Stimulated activated naive CD8-positive, alpha-beta T cell treated with anti-CD3 and anti-CD28 coated beads, Interleukin-15, Interleukin-2, amounts not matched to agents 100 ng/mL and 50 ng/mL, for 24 hours (primary cell): ENCODE results near the gene POLR3K.

Experiments
- H3K27ac Mint-ChIP-seq: one replicate; pipeline ENCODE4 v1.8.0; 2021; ENCODE audit warnings: mild to moderate bottlenecking, mixed read lengths
- H3K27me3 Mint-ChIP-seq: one replicate; pipeline ENCODE4 v1.8.0; 2021; ENCODE audit warnings: mixed read lengths
- H3K36me3 Mint-ChIP-seq: one replicate; pipeline ENCODE4 v1.8.0; 2021; ENCODE audit warnings: low read depth, mixed read lengths
- H3K4me1 Mint-ChIP-seq: one replicate; pipeline ENCODE4 v1.8.0; 2021; ENCODE audit warnings: low read depth, mixed read lengths
- H3K4me3 Mint-ChIP-seq: one replicate; pipeline ENCODE4 v1.8.0; 2021; ENCODE audit warnings: mild to moderate bottlenecking, mixed read lengths
- H3K9me3 Mint-ChIP-seq: one replicate; pipeline ENCODE4 v1.8.0; 2021; ENCODE audit warnings: mixed read lengths

POLR3K gene

GRCh38 chr16:53346-54236, at the start of gene POLR3K, which contains the start of gene SNRNP25:
TSS of gene POLR3K (minus strand) at chr16:53608. CDS start at chr16:53586, 22 bp downstream.
TSS of gene SNRNP25 (plus strand) at chr16:53828. CDS start at chr16:54017, 189 bp downstream.
- H3K9me3 Mint-ChIP-seq = no peaks in the 10 kb centered on the region
- peak within 1 kb of the TSS; percentile 100 for H3K4me3 Mint-ChIP-seq
- peaks cover 37% of the 10 kb centered on the region for H3K4me1 Mint-ChIP-seq
- no peaks in the 10 kb centered on the region for H3K27me3 Mint-ChIP-seq
- H3K36me3 Mint-ChIP-seq = peaks cover 29% of the 10 kb centered on the region
- peak within 1 kb of the TSS; percentile 95 for H3K27ac Mint-ChIP-seq

- Mint-ChIP-seq H3K36me3 (peaks cover 33% of the 10 kb centered on the region), H3K27me3 (no peaks in the 10 kb centered on the region), H3K4me3 (no peak overlapping the region), H3K27ac (no peak overlapping the region), H3K4me1 (no peaks in the 10 kb centered on the region), H3K9me3 (no peaks in the 10 kb centered on the region)
Observed at GRCh38 chr16:102060-102855, 48.9 kb upstream of the POLR3K start.

GRCh38 chr16:101586-101985, 48.2 kb upstream of the POLR3K start:
- H3K4me1 Mint-ChIP-seq = no peaks in the 10 kb centered on the region
- no peak overlapping the region for H3K4me3 Mint-ChIP-seq
- no peaks in the 10 kb centered on the region for H3K9me3 Mint-ChIP-seq
- peaks cover 33% of the 10 kb centered on the region for H3K36me3 Mint-ChIP-seq
- H3K27me3 Mint-ChIP-seq = no peaks in the 10 kb centered on the region
- H3K27ac Mint-ChIP-seq = no peak overlapping the region

- no peaks in the 10 kb centered on the region for H3K27me3 Mint-ChIP-seq
Observed at GRCh38 chr16:100989-101388, 47.6 kb upstream of the POLR3K start.

GRCh38 chr16:97822-98221, 44.4 kb upstream of the POLR3K start:
- no peaks in the 10 kb centered on the region for H3K9me3 Mint-ChIP-seq
- peaks cover 22% of the 10 kb centered on the region for H3K36me3 Mint-ChIP-seq
- no peak overlapping the region for H3K27ac Mint-ChIP-seq
- no peaks in the 10 kb centered on the region for H3K27me3 Mint-ChIP-seq
- H3K4me1 Mint-ChIP-seq = no peaks in the 10 kb centered on the region
- H3K4me3 Mint-ChIP-seq = no peak overlapping the region

More at GRCh38 chr16:100989-101388, 47.6 kb upstream of the POLR3K start:
- peaks cover 33% of the 10 kb centered on the region for H3K36me3 Mint-ChIP-seq
- no peak overlapping the region for H3K27ac Mint-ChIP-seq
- H3K4me3 Mint-ChIP-seq = no peak overlapping the region
- no peaks in the 10 kb centered on the region for H3K4me1 Mint-ChIP-seq
- no peaks in the 10 kb centered on the region for H3K9me3 Mint-ChIP-seq

- no peaks in the 10 kb centered on the region for H3K4me1 Mint-ChIP-seq
- no peak overlapping the region for H3K27ac Mint-ChIP-seq
- no peaks in the 10 kb centered on the region for H3K9me3 Mint-ChIP-seq
- no peak overlapping the region for H3K4me3 Mint-ChIP-seq
- peaks cover 16% of the 10 kb centered on the region for H3K36me3 Mint-ChIP-seq
- H3K27me3 Mint-ChIP-seq = no peaks in the 10 kb centered on the region
Observed at GRCh38 chr16:96935-97381, 43.5 kb upstream of the POLR3K start.

GRCh38 chr16:94918-95265, 41.5 kb upstream of the POLR3K start:
- Mint-ChIP-seq H3K27me3 (no peaks in the 10 kb centered on the region), H3K27ac (no peak overlapping the region), H3K4me3 (no peak overlapping the region), H3K36me3 (peaks cover 16% of the 10 kb centered on the region), H3K4me1 (no peaks in the 10 kb centered on the region), H3K9me3 (no peaks in the 10 kb centered on the region)

GRCh38 chr16:92431-93339, 39.3 kb upstream of the POLR3K start:
- H3K27ac Mint-ChIP-seq = no peak overlapping the region
- H3K36me3 Mint-ChIP-seq = peaks cover 16% of the 10 kb centered on the region
- H3K4me1 Mint-ChIP-seq = no peaks in the 10 kb centered on the region
- H3K4me3 Mint-ChIP-seq = no peak overlapping the region
- H3K9me3 Mint-ChIP-seq = no peaks in the 10 kb centered on the region
- no peaks in the 10 kb centered on the region for H3K27me3 Mint-ChIP-seq

GRCh38 chr16:91484-91883, 38.1 kb upstream of the POLR3K start:
- Mint-ChIP-seq H3K36me3 (peaks cover 16% of the 10 kb centered on the region), H3K9me3 (no peaks in the 10 kb centered on the region), H3K4me1 (no peaks in the 10 kb centered on the region), H3K4me3 (no peak overlapping the region), H3K27ac (no peak overlapping the region), H3K27me3 (no peaks in the 10 kb centered on the region)

- Mint-ChIP-seq H3K36me3 (peaks cover 24% of the 10 kb centered on the region), H3K9me3 (no peaks in the 10 kb centered on the region), H3K27ac (no peak overlapping the region), H3K4me1 (peaks cover 14% of the 10 kb centered on the region), H3K4me3 (no peak overlapping the region), H3K27me3 (no peaks in the 10 kb centered on the region)
Observed at GRCh38 chr16:89391-90302, 36.2 kb upstream of the POLR3K start.

GRCh38 chr16:88613-89012, 35.2 kb upstream of the POLR3K start:
- Mint-ChIP-seq H3K9me3 (no peaks in the 10 kb centered on the region), H3K4me3 (no peak overlapping the region), H3K36me3 (peaks cover 29% of the 10 kb centered on the region), H3K4me1 (peaks cover 24% of the 10 kb centered on the region), H3K27ac (no peak overlapping the region), H3K27me3 (no peaks in the 10 kb centered on the region)

GRCh38 chr16:86483-86952, 33.1 kb upstream of the POLR3K start:
- Mint-ChIP-seq H3K4me3 (no peak overlapping the region), H3K9me3 (no peaks in the 10 kb centered on the region), H3K4me1 (peaks cover 36% of the 10 kb centered on the region), H3K27ac (peak overlapping the region; percentile 74), H3K27me3 (no peaks in the 10 kb centered on the region), H3K36me3 (peaks cover 31% of the 10 kb centered on the region)

GRCh38 chr16:85865-86264, 32.5 kb upstream of the POLR3K start:
- H3K4me1 Mint-ChIP-seq = peaks cover 36% of the 10 kb centered on the region
- H3K27ac Mint-ChIP-seq = peak overlapping the region; percentile 74
- no peak overlapping the region for H3K4me3 Mint-ChIP-seq
- H3K27me3 Mint-ChIP-seq = no peaks in the 10 kb centered on the region
- H3K36me3 Mint-ChIP-seq = peaks cover 31% of the 10 kb centered on the region
- H3K9me3 Mint-ChIP-seq = no peaks in the 10 kb centered on the region
